GM19025 (cell line): ENCODE results near the gene SEPTIN5.
"Not testable (repeated sequence)": the region's sequence is repeated elsewhere in the genome, so short reads cannot be mapped to it uniquely, and the experiment has no call there.

Experiments used
- ATAC-seq: cut with Tn5 transposase; IDR thresholded peaks from one replicate; pipeline ENCODE4 v1.9.1; 2021; ENCODE audit warnings: mild to moderate bottlenecking, low read depth, moderate library complexity; ENCODE audit not compliant: unreplicated experiment

SEPTIN5 gene

GRCh38 chr22:19718456-19719049, 4.2 kb downstream of the SEPTIN5 start:
- ATAC-seq = no peak

DNA sequence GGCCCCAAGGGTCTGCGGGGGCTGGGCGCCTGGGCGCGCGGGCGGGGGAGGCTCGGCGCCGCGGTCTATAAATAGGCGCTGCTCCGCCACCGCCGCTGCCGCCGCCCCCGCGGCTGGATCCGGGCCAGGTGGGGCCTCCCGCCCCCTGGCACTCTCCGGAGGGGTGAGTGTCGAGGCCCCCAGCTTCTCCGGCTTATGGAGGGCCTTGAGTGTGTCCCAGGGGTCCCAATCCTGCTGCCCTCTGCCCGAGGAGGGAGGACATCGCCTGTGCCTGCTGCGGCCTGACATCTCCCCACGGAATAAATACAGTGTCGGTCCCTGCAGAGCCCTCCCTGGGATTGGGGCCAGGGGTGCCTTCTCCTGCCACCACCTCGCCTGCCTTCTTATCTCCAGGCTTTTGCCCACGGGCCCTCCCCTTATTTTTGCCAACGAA, 4.8 kb downstream of the SEPTIN5 start:
- no peak for ATAC-seq

- ATAC-seq = no peak
These were observed 5.3 kb downstream of the SEPTIN5 start for GRCh38 chr22:19719488-19720021.

DNA sequence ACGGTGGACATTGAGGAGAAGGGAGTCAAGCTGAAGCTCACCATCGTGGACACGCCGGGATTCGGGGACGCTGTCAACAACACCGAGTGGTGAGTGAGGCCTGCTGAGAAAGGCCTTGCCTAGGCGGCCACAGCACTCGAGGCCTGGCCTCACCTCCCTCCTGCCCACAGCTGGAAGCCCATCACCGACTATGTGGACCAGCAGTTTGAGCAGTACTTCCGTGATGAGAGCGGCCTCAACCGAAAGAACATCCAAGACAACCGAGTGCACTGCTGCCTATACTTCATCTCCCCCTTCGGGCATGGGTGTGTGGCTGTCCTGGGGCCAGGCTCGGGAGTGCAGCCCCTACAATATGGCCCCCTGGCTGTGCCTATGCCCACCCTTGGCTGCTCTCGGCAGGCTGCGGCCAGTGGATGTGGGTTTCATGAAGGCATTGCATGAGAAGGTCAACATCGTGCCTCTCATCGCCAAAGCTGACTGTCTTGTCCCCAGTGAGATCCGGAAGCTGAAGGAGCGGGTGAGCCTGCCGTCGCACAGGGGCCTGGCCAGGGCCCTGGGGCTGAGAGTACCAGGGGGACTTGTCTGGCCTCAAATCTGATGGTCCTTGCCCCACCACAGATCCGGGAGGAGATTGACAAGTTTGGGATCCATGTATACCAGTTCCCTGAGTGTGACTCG, 6.0 kb downstream of the SEPTIN5 start:
- ATAC-seq = no peak

GRCh38 chr22:19720999-19721329, 6.7 kb downstream of the SEPTIN5 start:
- no peak for ATAC-seq

- no peak for ATAC-seq
These were observed 7.3 kb downstream of the SEPTIN5 start for GRCh38 chr22:19721330-19722177.

GRCh38 chr22:19722178-19722981, 8.1 kb downstream of the SEPTIN5 start:
- no peak for ATAC-seq

DNA sequence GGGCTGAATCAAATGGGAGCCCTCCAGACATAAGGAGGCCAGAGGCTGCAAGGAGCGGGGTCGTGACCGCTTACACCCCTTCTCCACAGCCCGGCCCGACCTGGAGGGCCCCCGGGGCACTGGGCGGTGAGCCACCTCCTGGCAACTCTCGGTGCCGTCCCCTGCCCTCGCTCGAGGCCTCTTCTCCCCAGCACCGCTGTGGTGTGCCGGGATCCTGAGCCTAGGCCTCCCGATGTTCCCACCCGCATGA, 8.6 kb downstream of the SEPTIN5 start:
- ATAC-seq = no peak

GRCh38 chr22:19723232-19723982, 9.1 kb downstream of the SEPTIN5 start, which contains the start of gene GP1BB:
Gene GP1BB, plus strand, starts transcription at chr22:19723539. Its CDS starts 31 bp downstream, at chr22:19723570.
- no peak for ATAC-seq

- ATAC-seq = no peak
These were observed 9.9 kb downstream of the SEPTIN5 start for GRCh38 chr22:19723983-19724827.

GRCh38 chr22:19724927-19725661, 10.8 kb downstream of the SEPTIN5 start:
- ATAC-seq = no peak

- not testable (repeated sequence) for ATAC-seq
These were observed 11.9 kb downstream of the SEPTIN5 start for GRCh38 chr22:19726064-19726788.

DNA sequence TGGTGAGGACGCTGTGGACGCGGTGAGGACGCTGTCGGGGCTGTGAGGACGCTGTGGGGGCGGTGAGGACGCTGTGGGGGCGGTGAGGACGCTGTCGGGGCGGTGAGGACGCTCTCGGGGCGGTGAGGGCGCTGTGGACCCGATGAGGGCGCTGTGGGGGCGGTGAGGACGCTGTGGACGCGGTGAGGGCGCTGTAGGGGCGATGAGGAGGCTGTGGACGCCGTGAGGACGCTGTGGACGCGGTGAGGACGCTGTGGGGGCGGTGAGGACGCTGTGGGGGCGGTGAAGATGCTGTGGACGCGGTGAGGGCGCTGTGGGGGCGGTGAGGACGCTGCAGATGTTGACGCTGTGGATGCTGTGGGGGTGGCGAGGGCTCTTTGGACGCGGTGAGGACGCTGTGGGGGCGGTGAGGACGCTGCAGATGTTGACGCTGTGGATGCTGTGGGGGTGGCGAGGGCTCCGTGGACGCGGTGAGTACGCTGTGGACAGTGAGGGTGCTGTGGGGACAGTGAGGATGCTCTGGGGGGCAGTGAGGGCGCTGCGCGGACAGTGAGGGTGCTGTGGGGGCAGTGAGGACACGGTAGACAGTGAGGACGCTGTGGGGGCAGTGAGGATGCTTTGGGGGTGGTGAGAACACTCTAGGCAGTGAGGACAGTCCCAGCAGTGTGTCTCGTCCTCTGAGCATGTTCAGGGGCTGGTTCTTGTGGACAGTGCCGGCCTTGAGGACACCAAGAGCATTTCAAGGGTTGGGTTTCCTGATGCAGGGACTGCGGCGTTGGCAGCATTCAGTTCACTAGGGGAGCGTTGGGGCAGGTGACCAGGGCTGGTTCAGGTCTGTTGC, 13.2 kb downstream of the SEPTIN5 start:
- no peak for ATAC-seq

- no peak for ATAC-seq
These were observed 14.0 kb downstream of the SEPTIN5 start for GRCh38 chr22:19728271-19728670.

- no peak for ATAC-seq
These were observed 14.5 kb downstream of the SEPTIN5 start for GRCh38 chr22:19728836-19729235.

DNA sequence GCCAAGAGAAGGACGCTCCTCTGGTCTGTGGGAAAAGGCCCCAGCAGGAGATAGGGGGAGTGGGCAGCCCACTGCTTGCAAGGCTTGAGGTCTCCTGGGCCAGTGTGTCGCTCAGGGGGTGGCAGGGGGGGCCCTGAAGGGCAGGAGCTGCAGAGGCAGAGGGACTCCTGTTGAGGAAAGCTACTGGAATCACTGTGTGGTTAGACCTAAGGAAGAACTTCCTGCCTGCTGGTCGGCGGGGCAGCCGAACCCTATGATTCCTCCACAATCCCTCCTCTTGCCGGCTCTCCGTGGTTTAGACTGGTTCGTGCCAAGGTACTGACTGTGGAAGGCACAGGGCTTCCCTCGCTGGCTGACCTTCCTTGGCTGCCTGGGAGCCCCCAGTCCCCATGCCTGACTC, 15.2 kb downstream of the SEPTIN5 start:
- ATAC-seq = no peak

- no peak for ATAC-seq
These were observed 15.9 kb downstream of the SEPTIN5 start for GRCh38 chr22:19730198-19730597.
